HG02840 (cell line): Measurements from ENCODE around the gene ABHD17A.

Experiments used
- ATAC-seq: cut with Tn5 transposase; IDR thresholded peaks from one replicate; pipeline ENCODE4 v1.9.1; 2021; ENCODE audit warnings: mild to moderate bottlenecking, moderate library complexity, moderate number of reproducible peaks; ENCODE audit not compliant: unreplicated experiment, low FRiP score

Gene ABHD17A

DNA sequence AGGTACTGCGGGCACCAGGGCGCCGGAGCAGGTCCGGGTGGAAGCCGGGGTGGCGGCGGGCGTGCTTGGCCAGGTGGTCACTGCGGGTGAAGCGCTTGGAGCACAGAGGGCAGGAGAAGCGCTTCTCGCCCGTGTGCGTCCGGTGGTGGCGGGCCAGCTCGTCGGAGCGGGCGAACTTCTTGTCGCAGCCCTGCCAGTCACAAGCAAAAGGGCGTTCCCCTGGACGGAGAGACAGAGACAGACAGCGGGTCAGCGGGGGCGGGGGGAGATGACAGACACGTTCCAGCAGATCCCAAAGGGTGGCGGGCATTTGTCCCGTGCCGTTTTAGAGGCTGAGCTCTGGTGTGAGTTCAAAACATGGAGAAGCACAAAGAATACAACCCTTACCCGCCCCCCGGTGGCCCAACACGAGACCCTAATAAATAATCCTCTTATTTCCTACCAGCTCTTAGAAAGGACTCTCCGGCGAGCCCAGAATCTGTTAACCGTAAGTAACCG is 30.7 kb downstream of the ABHD17A start:
- ATAC-seq = no peak

DNA sequence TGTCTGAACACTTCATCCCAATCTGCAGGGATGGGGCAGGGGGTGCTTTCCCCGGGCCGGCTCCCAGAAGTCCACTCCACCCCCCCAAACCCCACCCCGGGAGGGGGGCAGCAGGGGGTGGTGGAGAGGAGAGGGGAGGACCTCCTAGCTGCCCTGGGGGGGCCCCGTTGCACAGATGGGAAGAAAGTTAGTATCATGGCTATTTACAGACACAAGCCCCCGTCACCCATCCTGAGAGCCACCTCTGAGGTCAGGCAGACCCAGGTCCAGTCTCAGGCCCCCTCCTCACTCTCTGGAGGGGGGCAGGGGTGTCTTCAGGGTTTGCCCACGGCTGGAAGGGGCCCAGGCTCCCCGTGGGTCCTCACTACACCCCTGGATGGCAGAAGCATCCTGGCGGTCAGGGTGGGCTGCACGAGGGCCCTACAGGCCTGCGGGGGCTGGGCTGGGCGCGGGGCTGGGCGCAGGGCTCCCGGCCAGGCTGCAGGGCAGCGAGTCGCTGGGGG is 31.2 kb downstream of the ABHD17A start:
- ATAC-seq = no peak

DNA sequence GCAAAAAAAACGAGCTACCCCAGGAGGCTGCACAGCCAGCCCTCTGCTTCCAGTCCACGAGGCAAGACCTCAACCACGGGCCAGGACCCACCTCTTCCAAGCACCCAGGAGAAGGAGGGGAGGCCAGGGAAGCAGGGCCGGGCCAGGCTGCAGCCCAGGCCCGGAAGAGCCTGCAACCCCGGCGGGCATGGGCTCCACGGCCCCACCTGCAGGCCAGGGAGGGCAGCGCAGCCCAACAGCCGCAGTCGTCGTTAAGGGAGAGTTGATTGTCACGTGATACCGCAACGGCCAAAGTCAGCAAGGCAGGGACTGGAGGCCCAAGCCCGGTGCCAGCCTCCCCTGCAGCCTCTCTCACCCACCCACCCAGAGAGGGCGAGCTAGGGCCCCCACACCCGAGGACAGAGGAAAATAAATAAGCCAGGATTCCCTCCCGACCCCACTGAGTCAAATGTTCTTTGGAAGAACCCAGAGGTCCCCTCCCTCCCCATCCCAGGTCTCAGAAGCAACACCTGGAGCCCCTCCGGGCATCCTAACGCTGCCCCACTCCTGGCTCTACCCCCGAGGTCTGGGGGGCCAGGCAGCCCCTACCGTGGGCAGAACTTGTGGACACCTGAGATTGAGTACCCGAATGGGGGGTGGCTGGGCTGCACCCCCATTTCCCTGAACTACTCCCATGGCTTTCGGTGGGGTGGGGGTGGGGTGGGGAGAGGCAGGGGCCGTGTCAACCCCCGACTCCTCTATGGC is 31.8 kb downstream of the ABHD17A start:
- no peak for ATAC-seq

DNA sequence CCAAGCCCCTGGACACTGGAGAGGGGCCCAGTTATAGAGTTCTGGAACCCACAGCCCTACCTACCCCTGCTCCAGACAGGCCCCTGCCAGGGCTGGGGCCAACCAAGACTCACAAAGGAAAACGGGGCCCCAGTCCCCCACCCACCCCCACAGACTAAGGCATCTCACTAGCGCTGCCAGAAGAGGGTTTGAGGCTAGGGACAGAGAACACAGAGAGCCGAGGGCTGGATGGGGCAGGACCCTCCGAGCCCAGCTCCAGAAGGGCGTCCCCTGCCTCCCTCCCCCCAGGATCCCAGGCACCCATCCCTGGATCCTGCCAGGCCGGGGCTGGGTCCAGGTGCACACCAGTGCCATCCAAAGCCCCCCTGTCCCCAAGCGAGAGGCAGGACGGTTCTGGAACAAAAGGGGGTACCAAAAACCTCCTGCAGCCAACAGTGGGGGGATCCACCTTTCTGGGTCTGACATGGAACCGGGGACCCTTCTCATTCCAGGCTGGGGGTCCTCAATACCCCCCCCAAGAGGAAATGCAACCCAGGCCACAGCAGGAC is 32.6 kb downstream of the ABHD17A start:
- no peak for ATAC-seq

DNA sequence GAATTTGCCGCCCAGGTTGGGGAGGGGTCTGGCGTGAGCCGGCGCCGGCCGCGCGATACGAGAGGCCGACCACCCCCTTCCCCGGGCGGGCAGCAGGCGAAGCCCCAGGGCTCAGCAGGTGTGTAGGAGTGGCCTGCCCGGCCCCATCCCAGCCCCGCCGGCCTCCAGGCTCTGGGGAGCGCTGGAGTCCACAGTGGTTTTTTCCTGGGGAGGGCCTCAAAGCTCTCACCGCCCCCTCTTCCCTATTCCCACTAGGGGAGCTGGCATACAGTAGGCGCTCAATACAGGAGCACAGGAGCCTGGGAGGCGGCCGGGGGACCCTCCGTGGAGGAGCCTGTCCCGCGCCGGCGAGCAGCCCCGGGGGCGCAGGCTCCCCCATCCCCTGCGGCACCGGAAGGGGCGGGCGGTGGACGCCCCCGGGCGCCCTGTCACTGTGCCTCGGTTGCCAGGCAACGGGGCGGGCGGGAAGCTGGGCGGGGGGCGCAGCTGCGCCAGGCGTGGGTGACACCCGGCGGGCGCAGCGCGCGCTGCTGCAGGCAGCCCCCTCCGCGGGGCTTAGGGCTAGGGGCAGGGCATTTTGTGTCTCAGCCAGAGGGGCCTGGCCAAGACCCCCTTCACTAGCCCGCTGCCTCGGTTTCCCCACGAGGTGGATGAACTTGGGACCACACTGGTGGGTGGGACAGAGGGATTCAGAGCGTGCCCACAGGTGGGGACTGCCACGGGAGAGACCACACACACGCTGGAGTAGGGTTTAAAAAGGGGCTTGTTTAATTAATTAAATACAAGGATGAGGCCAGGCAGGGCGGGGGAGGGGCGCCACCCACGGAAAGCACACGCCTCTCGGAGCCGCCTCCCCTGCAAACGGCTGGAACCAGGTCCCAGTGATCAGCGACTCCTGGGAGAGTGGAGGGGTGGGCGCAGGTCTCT is 33.4 kb downstream of the ABHD17A start:
- no peak for ATAC-seq

DNA sequence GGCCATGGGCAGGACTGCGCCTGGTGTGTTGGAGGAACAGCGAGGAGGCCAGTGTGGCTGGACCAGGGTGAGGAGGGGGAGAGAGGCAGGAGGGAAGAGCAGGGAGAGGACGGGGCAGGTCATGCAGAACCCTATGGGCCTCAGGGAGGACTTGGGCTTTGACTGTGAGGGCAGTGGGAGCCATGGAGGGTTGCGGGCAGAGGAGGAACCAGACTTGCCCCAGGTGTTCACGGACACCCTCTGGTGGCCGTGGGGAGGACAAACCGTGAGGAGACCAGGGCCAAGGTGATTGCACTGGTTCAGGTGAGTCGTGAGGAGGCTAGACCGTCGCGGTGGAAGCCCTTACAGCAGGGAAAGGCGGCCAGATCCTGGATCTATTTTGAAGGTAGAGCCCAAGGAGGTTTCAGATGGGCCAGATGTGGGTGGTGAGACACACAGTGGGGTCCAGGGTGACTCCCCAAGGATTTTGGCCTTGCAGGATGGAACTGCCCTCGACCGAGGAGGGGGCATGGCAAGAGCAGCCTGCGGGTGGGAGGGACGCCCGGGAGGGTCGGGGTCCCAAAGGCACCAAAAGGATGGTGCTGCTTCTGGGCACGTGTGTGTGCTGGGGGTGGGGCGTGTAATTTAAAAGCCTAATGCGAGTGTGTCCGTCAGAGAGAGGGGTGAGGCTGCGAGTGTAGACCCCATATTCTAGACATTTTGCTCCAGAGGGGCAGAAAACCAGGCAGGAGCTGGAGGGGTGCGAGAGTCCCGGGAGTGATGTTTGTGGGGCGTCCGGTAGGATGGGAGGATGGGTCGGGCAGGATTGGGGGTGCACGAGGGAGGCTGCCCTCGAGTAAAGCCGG is 34.3 kb downstream of the ABHD17A start:
- ATAC-seq = no peak

DNA sequence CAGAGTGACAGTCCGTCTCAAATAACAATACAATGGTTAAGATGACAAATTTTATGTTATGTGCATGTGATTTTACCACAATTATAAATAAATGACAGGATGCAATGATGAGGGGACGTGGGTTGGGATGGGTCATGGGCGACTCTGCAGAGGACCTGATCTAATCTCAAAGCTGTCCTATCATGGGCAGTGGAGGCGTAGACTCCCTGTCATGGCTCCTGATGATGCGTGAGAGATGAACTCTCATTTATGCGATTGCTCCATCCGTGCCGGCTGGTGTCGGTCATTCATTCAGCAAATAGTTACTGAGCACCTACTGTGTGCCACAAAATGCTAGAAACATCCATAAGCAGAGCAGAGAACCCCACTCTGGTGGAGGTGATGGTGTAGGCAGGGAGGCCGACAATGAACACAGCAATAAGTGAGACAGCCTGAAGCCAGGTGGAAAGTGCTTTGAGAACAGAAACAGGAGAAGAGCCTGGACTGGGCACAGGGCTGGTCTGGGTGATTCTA is 35.4 kb downstream of the ABHD17A start:
- no peak for ATAC-seq

DNA sequence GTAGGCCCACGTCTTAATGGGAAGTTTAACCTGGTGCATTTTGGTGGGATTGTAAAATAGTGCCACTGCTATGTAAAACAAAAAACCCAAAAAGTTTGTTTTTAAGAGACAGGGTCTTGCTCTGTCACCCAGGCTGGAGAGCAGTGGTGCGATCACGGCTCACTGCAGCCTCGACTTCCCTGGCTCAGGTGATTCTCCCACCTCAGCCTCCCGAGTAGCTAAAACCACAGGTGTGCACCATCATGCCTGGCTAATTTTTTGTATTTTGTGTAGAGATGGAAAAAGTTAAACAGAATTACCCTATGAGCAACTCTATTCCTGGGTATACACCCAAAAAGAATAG is 36.2 kb downstream of the ABHD17A start:
- no peak for ATAC-seq

DNA sequence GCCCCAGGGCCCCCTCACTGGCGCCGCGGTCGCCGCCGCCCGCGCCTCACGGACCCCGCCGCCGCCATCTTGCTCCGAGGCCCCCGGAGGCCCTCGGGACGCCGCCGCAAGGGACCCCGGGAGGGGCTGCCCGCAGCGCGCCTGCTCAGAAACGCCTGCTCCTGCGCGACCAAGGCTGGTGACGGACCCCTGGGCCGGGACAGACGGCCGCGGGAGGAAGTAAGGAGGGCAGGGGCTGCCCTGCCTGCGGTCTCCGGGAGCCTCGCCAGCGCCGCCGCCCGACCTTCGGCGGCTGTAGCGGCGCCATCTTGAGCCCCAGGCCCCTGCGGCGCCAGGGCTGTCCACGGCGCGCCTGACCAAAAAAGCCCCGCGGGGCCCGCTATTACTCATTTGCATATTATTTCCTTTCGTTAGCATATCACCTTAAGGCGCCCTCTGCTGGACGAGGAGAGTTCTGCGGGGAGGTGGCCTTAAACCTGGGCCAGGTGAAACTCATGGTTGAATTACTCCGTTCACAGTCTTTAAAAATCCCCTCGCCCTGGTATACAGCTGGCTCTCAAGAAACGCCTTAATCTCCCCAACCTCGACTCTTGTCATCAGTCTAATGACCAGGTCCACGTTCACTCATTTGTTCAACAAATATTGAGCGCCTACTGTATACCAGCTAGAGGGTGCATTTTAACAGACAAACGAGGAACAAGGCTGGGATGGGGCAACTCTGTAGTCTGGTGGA is 36.7 kb downstream of the ABHD17A start, which contains the start of gene REXO1:
TSS of gene REXO1 (minus strand) at position 85 of the 733 bp plus-strand sequence. CDS start 125 bp downstream, outside the sequence.
- ATAC-seq = peak; percentile 74

DNA sequence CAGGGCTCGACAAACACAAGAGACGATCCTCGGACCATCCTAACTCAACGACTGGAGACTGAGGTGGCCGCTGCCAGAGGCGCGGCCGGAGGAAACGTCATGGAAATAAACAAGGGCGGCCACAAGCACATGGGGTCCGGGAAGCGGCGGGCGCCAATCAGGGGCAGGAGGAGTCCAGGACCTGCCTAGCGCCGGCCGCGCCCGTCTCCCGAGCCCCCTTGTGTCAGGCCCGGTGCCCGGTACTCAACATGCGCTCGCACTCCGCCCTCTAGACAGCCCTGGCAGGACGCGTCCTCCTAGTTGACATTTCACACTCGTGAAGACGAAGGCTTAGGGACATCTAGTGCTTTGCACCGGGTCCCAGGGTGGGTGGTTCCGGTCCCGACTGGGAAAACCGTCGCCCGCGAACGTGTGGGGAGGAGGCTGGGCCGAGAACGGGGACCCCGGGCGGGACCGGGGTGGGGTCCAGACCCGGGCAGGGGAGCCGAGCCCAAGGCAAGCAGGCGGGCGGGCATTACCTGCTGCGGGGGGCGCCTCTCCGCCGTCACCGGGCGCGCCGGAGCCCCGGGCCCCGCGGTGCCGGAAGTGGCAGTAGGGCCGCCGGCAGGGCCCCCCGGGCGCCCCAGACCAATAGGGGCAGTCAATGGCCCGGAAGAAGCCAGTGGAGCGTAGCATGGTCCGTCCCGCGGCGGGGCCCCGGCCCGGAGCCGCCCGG is 37.5 kb downstream of the ABHD17A start:
- ATAC-seq = no peak

DNA sequence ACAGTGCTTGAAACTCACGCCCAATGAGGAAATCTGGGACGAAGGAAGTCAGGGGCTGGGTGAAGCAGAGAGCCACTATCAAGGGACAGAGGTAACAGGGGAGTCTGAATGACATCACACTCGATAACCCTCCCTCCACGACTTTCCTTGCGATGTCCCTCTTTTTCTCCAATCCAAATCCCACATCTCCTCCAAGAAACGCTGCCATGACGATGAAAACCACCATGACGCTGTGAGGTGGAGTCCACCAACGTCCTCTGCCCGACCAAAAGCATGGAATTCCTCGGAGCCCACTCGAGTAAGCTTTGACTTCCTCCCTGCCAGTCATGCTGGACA is 38.0 kb downstream of the ABHD17A start:
- ATAC-seq = no peak

DNA sequence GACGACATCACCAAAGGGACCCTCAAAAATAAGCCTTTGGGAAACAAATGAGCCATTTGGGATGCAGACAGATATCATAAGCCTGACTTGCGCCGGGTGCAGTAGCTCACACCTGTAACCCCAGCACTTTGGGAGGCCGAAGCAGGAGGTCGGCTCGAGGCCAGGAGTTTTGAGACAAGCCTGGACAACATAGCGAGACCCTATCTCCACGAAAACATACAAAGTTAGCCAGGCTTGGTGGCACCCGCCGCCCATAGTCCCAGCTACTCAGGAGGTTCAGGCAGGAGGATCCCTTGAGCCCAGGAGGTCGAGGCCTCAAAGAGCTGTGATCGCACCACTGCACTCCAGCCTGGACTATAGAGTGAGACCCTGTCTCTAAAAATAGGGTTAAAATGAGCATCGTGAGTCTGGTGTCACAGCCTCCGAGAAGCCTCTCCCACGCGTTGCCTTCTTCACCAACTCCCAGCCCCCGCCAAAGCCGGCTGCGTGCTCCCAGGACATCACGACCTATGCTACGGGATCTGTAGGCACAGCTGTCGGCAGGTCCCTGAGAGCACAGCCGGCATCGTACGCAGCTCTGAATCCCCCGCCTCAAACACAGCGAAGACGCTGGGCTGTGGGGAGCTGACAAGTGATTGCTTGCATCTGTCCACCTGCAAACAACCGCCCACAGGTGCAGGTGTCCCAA is 38.6 kb downstream of the ABHD17A start:
- ATAC-seq = no peak

DNA sequence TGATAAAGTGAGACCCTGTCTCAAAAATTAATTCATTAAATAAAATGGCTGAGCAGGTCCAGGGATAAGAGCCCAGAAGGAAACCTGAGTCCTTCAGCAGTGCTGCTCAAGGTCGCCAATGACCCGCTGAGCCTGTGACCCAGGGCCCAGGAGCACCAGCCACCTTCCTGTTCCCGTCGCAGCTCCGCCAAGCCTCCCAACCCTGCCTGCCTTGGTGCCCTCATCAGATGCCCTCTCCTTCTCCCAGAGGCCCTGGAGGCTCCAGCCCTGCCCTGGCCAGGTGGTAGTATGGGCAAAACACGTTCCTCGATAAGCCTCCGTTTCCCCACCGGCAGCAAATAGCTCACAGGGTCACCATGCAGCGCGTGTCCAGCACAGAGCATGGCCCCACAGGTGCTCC is 39.7 kb downstream of the ABHD17A start:
- no peak for ATAC-seq

DNA sequence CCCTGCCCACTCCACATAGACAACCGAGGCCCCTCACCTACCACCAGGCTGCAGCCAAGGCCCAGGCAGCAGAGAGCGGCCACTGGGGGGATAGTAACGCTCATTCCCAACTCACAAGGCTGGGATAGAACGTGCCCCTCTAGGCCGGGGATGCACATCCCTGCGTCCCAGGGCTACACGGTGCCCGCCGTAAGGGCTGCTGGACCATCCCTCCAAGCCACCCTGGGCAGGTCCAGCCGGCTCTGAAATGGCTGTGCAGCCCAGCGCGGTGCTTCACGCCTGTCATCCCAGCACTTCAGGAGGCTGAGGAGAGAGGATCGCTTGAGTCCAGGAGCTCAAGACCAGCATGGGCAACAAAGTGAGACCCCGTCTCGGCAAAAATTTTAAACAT is 40.2 kb downstream of the ABHD17A start:
- ATAC-seq = no peak

DNA sequence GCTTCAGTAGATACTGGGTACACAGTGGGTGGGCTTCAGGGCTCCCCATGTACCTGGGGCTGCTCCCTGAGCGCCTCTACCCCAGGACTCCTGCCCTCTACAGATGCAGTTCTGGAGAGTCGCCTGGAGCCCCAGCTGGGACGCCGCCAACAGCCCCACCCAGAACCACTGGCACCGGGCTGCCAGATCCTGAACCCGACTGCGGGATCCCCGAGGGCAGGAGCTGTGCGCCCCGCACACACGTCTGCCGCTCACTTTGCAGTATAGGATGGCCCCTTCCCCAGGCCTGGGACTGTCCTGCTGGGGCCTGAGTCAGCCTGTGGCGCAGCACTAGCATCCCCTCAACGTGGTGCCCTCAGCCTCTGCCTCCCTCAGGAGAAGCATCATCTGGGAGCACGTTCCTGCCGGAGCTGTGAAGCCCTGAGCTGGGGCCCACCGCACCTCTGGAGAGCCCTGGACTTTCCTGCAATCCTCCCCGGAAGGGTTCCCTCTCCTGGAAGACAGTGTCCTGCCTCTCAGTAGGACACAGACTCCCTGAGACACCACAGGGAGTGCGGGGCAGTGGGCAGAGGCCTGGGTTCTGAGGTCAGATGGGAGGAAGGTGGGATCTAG is 40.7 kb downstream of the ABHD17A start:
- no peak for ATAC-seq

DNA sequence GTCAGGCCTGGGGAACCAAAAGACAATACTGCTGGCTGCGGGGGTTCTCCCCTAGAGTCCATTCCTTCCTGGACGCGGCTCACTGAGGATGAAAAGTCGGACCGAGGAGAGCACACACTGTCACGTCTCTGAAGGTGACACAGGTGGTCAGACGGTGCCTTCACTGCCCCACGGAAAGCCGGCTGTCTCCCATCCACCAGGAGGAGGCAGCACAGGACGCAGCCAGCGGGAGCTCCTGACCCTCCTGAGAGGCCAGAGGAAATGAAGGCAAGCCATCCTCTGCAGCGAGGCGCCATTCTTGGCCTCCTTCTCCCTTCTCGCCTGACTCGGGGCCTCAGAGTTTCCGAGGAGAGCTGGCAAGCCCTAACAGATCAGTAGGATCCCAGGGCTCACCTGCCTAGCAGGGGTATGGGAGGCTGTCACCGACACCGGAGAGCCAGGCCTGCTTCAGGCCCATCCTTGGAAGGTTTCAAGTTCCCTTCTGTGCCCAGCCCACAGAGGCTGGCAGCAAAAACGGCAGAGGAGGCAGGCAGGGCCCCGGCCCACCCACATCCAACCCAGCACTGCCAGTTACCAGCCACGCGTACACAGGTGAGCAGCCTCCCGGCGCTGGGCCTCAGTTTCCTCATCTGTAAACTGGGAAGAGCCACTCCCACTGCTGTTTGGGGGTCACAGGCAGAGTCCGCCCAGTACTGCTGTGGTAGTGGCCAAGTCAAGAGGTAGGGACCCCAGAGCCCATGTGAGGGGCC is 41.5 kb downstream of the ABHD17A start:
- ATAC-seq = no peak

DNA sequence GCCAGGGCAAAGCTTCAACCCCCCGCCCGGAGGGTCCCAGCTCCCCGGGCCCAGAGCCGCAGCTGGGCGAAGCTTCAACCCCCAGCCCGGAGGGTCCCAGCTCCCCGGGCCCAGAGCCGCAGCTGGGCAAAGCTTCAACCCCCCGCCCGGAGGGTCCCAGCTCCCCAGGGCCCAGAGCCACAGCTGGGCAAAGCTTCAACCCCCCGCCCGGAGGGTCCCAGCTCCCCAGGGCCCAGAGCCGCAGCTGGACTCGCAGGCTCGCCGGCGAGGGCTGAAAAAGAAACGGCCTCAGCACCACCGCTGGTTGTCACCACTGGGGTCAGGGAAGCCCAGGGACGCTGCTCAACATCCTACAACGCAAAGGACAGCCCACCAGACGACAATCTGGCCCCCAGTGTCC is 42.2 kb downstream of the ABHD17A start:
- no peak for ATAC-seq
